ENCODE measurements around the gene HTRA2.

Gene HTRA2

GRCh38 chr2:74542978-74543377 lies 13.2 kb downstream of the HTRA2 start:
- DNase-seq (ENCODE audit: low read depth, low spot score), result no peak

DNA sequence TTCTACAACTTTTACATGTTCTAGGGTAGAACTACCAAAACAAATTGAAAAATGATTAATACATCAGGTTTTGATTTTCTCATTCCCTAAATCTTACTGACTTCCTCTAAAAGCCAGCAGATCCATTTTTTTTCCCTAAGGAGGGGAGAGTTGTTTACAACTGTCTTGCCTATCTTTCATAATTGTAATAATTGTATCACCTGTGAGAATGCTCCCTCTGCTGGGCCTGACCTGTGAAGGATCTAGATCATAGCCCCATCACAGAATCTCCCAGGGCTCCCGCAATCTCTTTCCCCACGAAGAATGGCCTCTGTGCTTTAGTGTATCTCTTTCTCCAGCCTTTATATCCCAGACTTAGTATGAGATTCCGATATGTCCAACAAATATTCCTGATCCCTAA lies 14.9 kb downstream of the HTRA2 start:
- no peak for DNase-seq (ENCODE audit: low read depth, low spot score)

- DNase-seq (ENCODE audit: low read depth, low spot score), result no peak
Observed at GRCh38 chr2:74546004-74546403, 16.3 kb downstream of the HTRA2 start.

GRCh38 chr2:74548285-74548899 lies 18.7 kb downstream of the HTRA2 start:
- DNase-seq (ENCODE audit: low read depth, low spot score), result peak; percentile 47

DNA sequence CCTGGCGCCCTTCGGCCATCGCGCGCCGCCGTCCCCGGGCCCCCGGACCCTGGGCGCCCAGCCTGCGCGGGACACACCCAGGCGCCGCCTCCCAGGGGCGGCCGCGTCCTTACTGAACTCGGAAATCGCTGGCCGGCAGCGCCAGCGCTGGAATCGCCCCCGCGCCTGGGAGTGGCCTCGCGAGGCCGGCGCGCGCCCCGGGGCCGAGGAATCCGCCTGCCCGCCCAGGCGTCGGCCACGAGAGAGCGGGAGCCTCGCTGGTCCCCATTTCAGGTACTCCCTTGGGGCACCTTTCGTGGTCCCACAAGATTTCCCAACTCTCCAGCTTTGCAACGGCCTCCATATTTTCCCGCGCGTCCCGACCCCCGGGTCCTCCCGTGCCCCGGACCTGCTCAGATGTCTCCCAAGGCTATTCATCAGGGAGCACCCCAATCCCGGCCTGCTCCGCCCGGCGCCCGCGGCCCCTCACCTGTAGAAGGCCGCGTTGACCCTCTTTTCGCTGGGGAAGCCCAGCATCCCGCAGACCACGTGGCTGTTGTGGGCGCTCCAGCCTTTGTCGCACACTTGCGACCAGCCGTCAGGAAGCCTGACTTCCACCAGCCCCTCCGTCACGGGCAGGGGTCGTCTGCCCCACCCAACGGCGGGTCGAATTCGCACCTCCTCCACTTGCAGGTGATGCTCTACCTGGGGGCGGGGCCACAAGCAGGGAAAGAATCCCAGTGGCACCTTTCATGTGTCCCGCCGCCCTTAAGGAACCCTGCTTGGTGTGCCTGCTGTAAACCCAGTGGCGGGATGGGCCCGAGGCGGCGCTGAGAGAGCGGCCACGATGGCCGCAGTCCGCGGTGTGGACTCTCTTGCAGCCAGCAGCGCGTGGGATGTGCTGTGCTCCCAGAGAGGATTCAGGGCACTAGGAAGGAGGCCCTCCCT lies 19.4 kb downstream of the HTRA2 start:
- peak; percentile 70 for DNase-seq (ENCODE audit: low read depth, low spot score)

DNA sequence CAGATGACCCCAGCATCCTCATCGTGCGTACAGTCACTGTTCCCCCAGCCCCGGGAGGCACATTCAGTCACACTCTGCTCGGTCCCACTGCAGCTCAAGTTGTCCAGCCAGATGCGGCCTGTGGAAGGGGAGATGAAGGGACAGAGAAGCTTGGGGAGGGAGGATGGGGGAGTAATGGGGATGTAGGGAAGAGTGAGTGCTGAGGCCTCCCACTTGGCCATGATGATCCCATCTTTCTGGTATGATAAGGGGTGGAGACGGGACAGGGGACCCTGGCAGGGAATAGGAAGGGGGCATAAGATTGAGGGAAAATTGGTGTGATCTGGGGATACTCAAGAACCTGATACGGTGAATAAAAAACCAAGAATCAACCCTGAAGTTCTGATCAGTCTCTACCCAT lies 20.5 kb downstream of the HTRA2 start:
- DNase-seq (ENCODE audit: low read depth, low spot score), result no peak

DNA sequence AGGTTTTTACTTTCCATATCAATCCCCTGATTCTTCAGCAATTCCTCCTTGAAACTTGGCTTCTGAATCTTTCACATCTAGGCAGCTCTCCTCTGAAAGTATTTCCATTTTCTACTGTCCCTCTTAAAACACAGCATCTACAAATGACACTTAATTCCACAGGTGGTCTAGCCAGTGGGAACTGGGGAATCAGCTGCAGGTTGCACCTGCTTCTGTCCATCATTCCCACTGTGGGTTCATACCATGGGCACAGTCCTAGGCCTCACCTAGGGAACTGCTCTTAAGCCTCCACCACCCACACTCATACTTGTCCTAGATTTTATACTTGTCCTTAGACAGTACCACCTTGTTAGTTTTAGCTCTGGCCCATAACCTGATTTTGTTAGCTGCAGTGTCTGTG lies 21.8 kb downstream of the HTRA2 start:
- DNase-seq (ENCODE audit: low read depth, low spot score), result no peak

DNA sequence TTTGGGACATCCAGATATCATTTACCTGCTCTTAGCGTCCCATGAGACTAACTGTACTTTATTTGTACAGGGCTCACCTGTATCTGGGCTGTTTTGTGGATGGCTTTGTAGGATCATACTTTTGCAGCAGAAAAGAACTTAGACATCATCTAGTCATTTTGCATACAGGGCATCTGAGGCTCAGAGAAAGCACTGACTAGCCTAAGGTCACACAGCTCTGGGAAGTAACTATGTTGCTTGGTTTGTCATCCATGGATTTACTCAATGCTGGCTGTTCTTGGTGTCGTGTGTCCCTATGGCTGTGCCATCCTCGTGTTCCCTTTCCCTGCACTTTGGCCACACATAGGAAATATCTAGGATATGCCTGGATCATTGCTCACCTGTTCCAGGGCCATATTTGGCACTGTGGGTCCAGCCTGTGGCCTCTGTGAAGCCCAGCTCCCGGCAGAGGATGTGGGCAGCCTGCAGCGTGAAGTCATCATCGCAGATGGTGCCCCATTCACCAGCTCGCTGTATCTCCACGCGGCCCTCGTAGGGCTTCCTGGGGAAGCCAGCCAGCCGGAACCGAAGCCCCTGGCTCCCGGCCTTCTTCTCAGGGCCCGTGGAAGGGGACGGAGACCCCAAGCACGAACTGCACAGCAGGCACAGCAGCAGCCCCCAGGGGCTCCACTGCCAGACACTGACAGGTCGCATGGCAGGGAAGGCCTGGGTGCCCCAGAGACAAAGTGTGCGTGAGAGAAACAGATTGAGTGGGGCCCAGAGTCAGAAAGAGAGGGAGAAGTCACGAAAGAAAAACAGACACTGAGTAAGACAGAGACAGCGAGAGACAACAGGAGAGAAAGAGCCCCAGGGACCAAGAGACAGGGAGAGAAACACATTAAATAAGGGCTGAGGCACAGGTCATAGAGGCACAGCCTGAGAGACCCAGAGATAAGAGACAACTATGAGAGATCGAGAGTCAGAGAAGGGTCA lies 22.5 kb downstream of the HTRA2 start:
- DNase-seq (ENCODE audit: low read depth, low spot score), result no peak

GRCh38 chr2:74552914-74553811 lies 23.4 kb downstream of the HTRA2 start:
- peak; percentile 60 for DNase-seq (ENCODE audit: low read depth, low spot score)

GRCh38 chr2:74553892-74554819 lies 24.4 kb downstream of the HTRA2 start, which contains the start of the genes DOK1 and LOXL3:
DOK1 (plus strand) TSS chr2:74554720; CDS start chr2:74554755, 35 bp downstream.
LOXL3 (minus strand) TSS chr2:74553942; CDS start chr2:74552634, 1,308 bp downstream.
- peak; percentile 87 for DNase-seq (ENCODE audit: low read depth, low spot score)

- peak; percentile 77 for DNase-seq (ENCODE audit: low read depth, low spot score)
Observed at GRCh38 chr2:74554820-74555531, 25.2 kb downstream of the HTRA2 start.

DNA sequence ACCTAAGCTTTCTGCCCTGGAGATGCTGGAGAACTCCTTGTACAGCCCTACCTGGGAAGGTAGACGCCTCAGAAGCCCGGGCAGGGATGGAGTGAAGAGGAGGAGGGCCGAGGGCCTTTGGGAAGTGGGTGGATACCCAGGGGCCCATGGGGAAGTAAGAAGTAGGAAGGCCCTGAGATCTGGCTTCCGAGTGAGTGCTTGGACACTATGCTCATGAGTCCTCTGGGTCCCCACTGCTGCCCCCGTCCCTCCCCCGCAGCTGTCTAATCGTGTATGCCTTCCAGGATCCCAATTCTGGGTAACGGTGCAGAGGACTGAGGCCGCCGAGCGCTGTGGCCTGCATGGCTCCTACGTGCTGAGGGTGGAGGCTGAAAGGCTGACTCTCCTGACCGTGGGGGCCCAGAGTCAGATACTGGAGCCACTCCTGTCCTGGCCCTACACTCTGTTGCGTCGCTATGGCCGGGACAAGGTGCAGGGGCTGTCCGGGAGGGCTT lies 25.9 kb downstream of the HTRA2 start:
- no peak for DNase-seq (ENCODE audit: low read depth, low spot score)

DNA sequence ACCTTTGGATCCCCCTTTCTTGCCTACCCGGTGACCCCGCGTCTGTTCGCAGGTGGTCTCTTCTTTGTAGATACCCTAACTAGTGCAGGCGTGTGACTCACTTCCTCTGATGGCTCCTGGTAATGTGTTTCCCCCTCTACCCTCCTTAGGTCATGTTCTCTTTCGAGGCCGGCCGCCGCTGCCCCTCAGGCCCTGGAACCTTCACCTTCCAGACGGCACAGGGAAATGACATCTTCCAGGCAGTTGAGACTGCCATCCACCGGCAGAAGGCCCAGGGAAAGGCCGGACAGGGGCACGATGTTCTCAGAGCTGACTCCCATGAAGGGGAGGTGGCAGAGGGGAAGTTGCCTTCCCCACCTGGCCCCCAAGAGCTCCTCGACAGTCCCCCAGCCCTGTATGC lies 26.4 kb downstream of the HTRA2 start:
- no peak for DNase-seq (ENCODE audit: low read depth, low spot score)

GRCh38 chr2:74556831-74557370 lies 27.2 kb downstream of the HTRA2 start:
- no peak for DNase-seq (ENCODE audit: low read depth, low spot score)

DNA sequence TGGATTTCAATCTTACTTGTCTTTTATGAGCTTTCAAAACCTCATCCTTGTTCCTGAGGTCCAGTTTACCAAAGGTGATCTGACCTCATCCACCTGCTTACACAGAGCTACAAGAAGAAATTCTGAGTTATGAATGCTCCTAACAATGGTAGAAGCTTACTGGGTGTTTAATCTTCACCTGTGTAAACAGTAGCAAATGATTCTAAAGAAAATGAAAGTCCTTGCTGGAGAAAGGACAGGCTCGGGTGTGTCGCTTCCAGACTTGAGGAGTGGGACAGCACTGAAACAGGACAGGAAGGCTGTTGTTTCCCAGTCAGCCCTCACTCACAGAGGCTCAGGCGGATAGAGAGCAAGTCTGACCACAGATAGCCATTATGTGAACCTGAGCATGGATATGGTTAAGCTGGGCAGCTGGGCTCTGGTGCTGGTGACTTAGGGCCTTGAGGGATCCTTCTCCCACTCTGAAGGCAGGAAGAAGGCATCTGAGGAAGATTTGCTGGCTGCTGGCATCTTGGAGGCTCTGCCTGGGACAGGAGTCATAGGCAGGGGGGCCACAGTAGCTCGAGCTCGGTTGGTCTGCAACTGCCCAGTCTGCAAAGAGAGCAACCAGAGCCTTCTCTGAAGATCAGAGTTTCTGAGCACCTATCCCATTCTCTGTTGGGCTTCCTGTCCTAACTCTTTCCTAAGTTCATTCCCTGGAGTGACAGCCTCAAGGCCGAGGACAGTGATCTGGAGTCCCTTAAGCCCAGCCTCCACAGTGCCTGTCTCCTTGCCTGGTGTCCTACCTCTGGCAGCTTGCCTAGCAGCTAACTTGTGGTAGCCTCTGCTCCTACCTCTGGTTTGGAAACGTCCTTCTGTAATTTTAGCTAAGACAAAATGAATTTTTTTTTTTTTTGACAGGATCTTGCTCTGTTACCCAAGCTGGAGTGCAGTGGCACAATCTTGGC lies 28.8 kb downstream of the HTRA2 start:
- DNase-seq (ENCODE audit: low read depth, low spot score), result no peak

DNA sequence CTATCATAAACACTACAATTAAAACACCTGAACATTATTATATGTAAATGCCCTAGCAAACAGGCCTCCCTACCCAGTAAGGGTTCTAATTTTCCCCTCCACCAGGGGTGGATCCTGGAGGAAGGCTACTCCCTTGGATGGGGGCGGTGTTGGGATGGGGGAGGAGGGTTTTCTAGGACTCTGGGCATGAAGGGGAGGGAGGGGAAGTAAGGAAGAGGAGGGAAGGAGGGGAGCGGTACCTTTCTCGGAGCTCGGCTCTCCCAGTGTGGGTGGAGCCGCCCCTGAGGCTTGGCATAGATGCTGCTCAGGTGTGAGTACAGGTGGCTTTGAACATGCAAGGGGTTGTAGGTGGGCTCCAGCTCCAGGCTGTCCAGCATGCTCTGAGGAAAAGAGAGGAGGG lies 30.2 kb downstream of the HTRA2 start:
- no peak for DNase-seq (ENCODE audit: low read depth, low spot score)

DNA sequence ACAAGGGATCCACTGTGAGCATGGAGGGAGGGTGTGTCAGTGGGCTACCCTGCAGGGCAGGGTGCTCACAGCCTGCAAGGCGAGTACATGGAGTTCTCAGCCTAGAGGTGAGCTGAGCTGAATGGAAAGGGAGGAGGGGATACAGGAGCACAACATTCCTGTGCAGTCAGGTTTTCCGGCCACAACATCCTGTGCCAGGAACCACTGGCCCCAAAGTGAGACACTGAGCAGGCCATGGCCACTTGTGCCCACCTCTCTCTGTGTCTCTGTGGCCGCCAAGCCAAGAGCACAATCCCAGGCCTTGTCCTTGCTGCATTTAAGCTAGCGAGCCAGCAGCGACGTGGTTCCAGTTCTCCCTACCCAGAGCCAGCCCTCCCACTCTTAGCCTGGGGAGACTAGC lies 30.9 kb downstream of the HTRA2 start:
- DNase-seq (ENCODE audit: low read depth, low spot score), result no peak

Measured in ELF-1 (cell line).